ENCODE results near the gene WDTC1. TPM values are rescaled to one million over a fixed set of nuclear protein-coding genes. Genes with fewer than 3 reads are reported as not detected.

WDTC1 gene
- total RNA-seq, 1 donor from 2014 or later, result 24.7 TPM

DNA sequence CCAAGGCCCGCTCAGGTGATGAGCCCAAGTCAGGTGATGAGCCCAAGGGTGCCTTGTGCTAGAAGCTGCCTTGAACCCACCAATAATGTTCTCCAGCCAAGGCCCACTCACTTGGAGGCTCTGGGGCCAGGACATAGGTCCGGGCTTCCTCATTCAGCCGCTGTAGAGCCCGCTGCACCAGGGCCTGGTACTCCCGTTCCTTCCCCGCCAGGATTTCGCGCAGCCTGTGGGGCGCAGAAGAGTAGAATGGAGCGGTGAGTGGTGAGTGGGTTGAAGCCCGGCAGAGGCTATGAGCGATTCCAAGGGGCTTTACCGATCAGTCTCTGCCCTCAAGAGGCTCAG lies 121.8 kb downstream of the WDTC1 start:
- TF ChIP-seq, protein P1, sequence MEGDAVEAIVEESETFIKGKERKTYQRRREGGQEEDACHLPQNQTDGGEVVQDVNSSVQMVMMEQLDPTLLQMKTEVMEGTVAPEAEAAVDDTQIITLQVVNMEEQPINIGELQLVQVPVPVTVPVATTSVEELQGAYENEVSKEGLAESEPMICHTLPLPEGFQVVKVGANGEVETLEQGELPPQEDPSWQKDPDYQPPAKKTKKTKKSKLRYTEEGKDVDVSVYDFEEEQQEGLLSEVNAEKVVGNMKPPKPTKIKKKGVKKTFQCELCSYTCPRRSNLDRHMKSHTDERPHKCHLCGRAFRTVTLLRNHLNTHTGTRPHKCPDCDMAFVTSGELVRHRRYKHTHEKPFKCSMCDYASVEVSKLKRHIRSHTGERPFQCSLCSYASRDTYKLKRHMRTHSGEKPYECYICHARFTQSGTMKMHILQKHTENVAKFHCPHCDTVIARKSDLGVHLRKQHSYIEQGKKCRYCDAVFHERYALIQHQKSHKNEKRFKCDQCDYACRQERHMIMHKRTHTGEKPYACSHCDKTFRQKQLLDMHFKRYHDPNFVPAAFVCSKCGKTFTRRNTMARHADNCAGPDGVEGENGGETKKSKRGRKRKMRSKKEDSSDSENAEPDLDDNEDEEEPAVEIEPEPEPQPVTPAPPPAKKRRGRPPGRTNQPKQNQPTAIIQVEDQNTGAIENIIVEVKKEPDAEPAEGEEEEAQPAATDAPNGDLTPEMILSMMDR (conservative IDR thresholded peaks at IDR 0.05; ENCODE audit: low read depth, low read length), result no peak
- H3K4me3 ChIP-seq (ENCODE audit: low read depth, low read length), result no peak overlapping the region
- no peak for DNase-seq (ENCODE audit: low read depth)

DNA sequence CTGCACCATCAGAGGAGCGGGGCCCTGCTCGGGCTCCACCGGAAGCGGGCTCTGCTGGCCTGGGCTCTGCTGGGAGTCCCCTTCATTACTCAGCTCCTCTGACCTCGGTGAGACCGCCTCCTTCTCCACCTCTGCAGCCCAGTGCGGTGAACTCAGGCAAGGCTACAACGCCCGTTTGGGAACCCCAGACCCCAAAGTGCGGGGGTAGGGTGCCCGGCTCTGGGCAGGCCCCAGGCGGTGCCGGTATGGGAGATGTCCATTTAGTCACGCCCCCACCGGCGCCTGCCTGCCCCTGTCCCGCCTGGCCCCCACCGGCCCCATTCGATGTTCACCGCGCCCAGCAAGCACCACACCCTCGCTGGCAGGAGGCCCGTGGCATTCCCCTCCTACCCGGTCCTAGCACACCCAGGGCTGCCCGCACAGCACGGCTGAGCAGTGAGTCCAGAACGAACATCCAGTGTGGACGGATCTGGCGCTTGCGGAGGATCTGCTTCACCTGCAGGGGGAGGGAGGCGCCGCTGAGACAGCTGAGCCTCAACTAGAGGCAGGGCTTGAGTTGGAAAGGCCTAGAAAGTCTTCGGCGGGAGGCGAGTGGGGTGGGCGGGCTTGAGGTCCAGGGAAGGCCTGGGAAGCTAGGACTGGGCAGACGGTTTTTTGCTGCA lies 122.3 kb downstream of the WDTC1 start:
- no peak for DNase-seq (ENCODE audit: low read depth)
- TF ChIP-seq, protein P1 (conservative IDR thresholded peaks at IDR 0.05; ENCODE audit: low read depth, low read length), result no peak
- H3K4me3 ChIP-seq (ENCODE audit: low read depth, low read length), result no peak overlapping the region

DNA sequence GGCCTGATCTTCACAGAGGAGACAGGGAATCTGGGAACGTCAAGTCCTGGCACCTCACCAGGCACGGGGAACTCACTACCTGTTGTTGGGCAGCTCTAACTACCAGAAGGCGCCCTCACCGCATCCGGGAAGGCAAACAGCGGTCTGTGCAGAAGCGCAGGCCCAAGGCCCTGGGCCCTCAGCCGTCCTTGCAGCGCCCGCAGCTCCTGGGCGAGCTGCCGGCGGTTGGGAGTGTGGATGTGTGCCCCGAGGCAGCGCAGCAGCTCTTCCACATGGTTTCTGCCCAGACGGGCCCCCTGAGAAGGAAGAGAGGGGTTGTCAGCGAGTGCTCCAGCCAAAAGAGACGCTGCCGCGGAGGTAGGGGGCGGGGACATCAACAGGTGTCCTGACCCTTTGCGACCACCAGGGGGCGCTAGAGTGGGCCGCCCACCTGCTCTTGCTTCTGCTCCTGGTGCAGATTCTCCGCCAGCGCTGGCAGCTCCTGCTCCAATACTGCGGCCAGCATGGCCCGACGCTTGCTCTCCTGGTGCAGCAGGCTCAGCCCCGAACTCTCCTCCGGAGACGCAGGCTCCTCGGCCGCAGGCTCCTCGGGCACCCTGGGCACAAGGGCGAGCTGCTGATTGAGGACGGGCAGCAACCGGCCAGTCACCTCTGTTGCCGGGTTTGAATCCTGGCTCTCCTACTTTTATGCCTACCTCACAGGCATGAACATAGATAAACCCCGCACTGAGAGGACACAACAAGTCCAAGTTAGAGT lies 123.0 kb downstream of the WDTC1 start:
- TF ChIP-seq, protein P1 (conservative IDR thresholded peaks at IDR 0.05; ENCODE audit: low read depth, low read length), result peak; percentile 76
- no peak overlapping the region for H3K4me3 ChIP-seq (ENCODE audit: low read depth, low read length)
- DNase-seq (ENCODE audit: low read depth), result no peak

Other genes starting within 250 kb of the WDTC1 start
- gene TRNP1, start 240.9 kb upstream of the WDTC1 start, total RNA-seq, result 89.9 and 159 TPM in 2 replicates
- 3.9 and 14.5 TPM in 2 replicates for gene TENT5B, start 221.8 kb upstream of the WDTC1 start, total RNA-seq
- 14.8 and 21.9 TPM in 2 replicates for gene SLC9A1, start 79.5 kb upstream of the WDTC1 start, total RNA-seq
- gene TMEM222, start 87.5 kb downstream of the WDTC1 start, total RNA-seq, result 11.1 and 41.8 TPM in 2 replicates
- gene SYTL1, start 107.4 kb downstream of the WDTC1 start, total RNA-seq, result 22.0 and 27.6 TPM in 2 replicates
- gene MAP3K6, start 132.3 kb downstream of the WDTC1 start, total RNA-seq, result 13.0 and 15.5 TPM in 2 replicates
- not detected in 2 replicates for gene FCN3, start 140.2 kb downstream of the WDTC1 start, total RNA-seq
- gene CD164L2, start 148.7 kb downstream of the WDTC1 start, total RNA-seq, result not detected in 2 replicates
- gene GPR3, start 158.0 kb downstream of the WDTC1 start, total RNA-seq, result 2.5 and 3.0 TPM in 2 replicates